ENCODE data around the gene MYO1E. TPM values are rescaled to one million over a fixed set of nuclear protein-coding genes. Genes with fewer than 3 reads are reported as not detected.

Gene MYO1E
- total and polyA plus RNA-seq, 4 donors = 6.7 to 70.9 (median 21.6) TPM

- 88% methylated on average over 10 of the region's 10 CpGs for WGBS
- Histone ChIP-seq H3K36me3 (ENCODE audit: control insufficient read depth in 4 of 4, insufficient read depth in 3 of 4, low read depth in 1 of 4, low read length in 3 of 4) (no peaks in the 10 kb centered on the region), H3K27ac (ENCODE audit: low read depth in 1 of 2, low read length in 2 of 2) (no peak overlapping the region), H3K4me1 (ENCODE audit: control insufficient read depth in 4 of 4, insufficient read depth in 4 of 4, low read length in 3 of 4) (peaks cover 7 to 17% (median 13%) of the 10 kb centered on the region in 4 donors), H3K27me3 (ENCODE audit: control insufficient read depth in 4 of 4, insufficient read depth in 4 of 4, low read length in 3 of 4) (no peaks in the 10 kb centered on the region), H3K4me3 (ENCODE audit: low read depth in 1 of 3, low read length in 3 of 3) (no peak overlapping the region), H3K9ac (ENCODE audit: low read depth in 1 of 2, low read length in 2 of 2) (no peak overlapping the region), H3K9me3 (ENCODE audit: control insufficient read depth in 4 of 4, low read length in 3 of 4) (no peaks in the 10 kb centered on the region)
- TF ChIP-seq, protein P1, sequence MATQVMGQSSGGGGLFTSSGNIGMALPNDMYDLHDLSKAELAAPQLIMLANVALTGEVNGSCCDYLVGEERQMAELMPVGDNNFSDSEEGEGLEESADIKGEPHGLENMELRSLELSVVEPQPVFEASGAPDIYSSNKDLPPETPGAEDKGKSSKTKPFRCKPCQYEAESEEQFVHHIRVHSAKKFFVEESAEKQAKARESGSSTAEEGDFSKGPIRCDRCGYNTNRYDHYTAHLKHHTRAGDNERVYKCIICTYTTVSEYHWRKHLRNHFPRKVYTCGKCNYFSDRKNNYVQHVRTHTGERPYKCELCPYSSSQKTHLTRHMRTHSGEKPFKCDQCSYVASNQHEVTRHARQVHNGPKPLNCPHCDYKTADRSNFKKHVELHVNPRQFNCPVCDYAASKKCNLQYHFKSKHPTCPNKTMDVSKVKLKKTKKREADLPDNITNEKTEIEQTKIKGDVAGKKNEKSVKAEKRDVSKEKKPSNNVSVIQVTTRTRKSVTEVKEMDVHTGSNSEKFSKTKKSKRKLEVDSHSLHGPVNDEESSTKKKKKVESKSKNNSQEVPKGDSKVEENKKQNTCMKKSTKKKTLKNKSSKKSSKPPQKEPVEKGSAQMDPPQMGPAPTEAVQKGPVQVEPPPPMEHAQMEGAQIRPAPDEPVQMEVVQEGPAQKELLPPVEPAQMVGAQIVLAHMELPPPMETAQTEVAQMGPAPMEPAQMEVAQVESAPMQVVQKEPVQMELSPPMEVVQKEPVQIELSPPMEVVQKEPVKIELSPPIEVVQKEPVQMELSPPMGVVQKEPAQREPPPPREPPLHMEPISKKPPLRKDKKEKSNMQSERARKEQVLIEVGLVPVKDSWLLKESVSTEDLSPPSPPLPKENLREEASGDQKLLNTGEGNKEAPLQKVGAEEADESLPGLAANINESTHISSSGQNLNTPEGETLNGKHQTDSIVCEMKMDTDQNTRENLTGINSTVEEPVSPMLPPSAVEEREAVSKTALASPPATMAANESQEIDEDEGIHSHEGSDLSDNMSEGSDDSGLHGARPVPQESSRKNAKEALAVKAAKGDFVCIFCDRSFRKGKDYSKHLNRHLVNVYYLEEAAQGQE (IDR thresholded peaks at IDR 0.05) = no peak
- TF ChIP-seq NR2F2 (IDR thresholded peaks at IDR 0.05) (no peak), JUND (IDR thresholded peaks at IDR 0.05) (no peak), FOXA1 (IDR thresholded peaks at IDR 0.05) (no peak), HNF4G (IDR thresholded peaks at IDR 0.05) (no peak), SP1 (IDR thresholded peaks at IDR 0.05) (no peak), EGR1 (IDR thresholded peaks at IDR 0.05; ENCODE audit: low read depth in 2 of 2) (no peak), RXRA (IDR thresholded peaks at IDR 0.05) (no peak), TAF1 (conservative IDR thresholded peaks at IDR 0.05) (no peak), ZBTB33 (IDR thresholded peaks at IDR 0.05) (no peak), YY1 (IDR thresholded peaks at IDR 0.05) (no peak), HNF4A (conservative IDR thresholded peaks at IDR 0.05) (no peak), MAX (IDR thresholded peaks at IDR 0.05) (no peak), RAD21 (IDR thresholded peaks at IDR 0.05) (no peak), FOXA2 (IDR thresholded peaks at IDR 0.05) (no peak), GABPA (IDR thresholded peaks at IDR 0.05 in 1 of 2, conservative IDR thresholded peaks at IDR 0.05 in 1 of 2) (no peak)
- TF ChIP-seq, protein P2, sequence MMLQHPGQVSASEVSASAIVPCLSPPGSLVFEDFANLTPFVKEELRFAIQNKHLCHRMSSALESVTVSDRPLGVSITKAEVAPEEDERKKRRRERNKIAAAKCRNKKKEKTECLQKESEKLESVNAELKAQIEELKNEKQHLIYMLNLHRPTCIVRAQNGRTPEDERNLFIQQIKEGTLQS (IDR thresholded peaks at IDR 0.05) = no peak
- TF ChIP-seq, protein P3, sequence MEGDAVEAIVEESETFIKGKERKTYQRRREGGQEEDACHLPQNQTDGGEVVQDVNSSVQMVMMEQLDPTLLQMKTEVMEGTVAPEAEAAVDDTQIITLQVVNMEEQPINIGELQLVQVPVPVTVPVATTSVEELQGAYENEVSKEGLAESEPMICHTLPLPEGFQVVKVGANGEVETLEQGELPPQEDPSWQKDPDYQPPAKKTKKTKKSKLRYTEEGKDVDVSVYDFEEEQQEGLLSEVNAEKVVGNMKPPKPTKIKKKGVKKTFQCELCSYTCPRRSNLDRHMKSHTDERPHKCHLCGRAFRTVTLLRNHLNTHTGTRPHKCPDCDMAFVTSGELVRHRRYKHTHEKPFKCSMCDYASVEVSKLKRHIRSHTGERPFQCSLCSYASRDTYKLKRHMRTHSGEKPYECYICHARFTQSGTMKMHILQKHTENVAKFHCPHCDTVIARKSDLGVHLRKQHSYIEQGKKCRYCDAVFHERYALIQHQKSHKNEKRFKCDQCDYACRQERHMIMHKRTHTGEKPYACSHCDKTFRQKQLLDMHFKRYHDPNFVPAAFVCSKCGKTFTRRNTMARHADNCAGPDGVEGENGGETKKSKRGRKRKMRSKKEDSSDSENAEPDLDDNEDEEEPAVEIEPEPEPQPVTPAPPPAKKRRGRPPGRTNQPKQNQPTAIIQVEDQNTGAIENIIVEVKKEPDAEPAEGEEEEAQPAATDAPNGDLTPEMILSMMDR (IDR thresholded peaks at IDR 0.05; ENCODE audit: low read depth, low read length, missing input control) = no peak
- no peak for DNase-seq (ENCODE audit: low spot score)
These were observed 37.4 kb downstream of the MYO1E start for GRCh38 chr15:59335207-59335786.

Data from liver (tissue), 9 donors.